ENCODE data around the gene PRDX6.
"Not testable (repeated sequence)": the region's sequence is repeated elsewhere in the genome, so short reads cannot be mapped to it uniquely, and the experiment has no call there.

PRDX6 gene

GRCh38 chr1:173479649-173480048, 2.5 kb downstream of the PRDX6 start:
- H3K4me1 ChIP-seq (ENCODE audit: control insufficient read depth, insufficient read depth, low read length, unreplicated experiment): peaks cover 27% of the 10 kb centered on the region
- peak overlapping the region; percentile 89 for H3K4me3 ChIP-seq (ENCODE audit: low read depth, low read length)
- H3K27ac ChIP-seq (ENCODE audit: low read depth, low read length): peak overlapping the region; percentile 91
- peaks cover 74% of the 10 kb centered on the region for H3K79me2 ChIP-seq (ENCODE audit: control insufficient read depth, insufficient read depth, low read length, unreplicated experiment)
- H2AFZ ChIP-seq (ENCODE audit: low read length, unreplicated experiment): no peak overlapping the region
- H3K36me3 ChIP-seq (ENCODE audit: insufficient read depth, low read length): peaks cover 44% of the 10 kb centered on the region
- H3K27me3 ChIP-seq (ENCODE audit: insufficient read depth, low read length): no peaks in the 10 kb centered on the region

GRCh38 chr1:173481195-173481772, 4.1 kb downstream of the PRDX6 start:
- H3K36me3 ChIP-seq (ENCODE audit: insufficient read depth, low read length): peaks cover 60% of the 10 kb centered on the region
- H3K27ac ChIP-seq (ENCODE audit: low read depth, low read length): no peak overlapping the region
- peaks cover 58% of the 10 kb centered on the region for H3K79me2 ChIP-seq (ENCODE audit: control insufficient read depth, insufficient read depth, low read length, unreplicated experiment)
- no peak overlapping the region for H3K4me3 ChIP-seq (ENCODE audit: low read depth, low read length)
- H3K27me3 ChIP-seq (ENCODE audit: insufficient read depth, low read length): no peaks in the 10 kb centered on the region
- peaks cover 20% of the 10 kb centered on the region for H3K4me1 ChIP-seq (ENCODE audit: control insufficient read depth, insufficient read depth, low read length, unreplicated experiment)
- no peak overlapping the region for H2AFZ ChIP-seq (ENCODE audit: low read length, unreplicated experiment)

DNA sequence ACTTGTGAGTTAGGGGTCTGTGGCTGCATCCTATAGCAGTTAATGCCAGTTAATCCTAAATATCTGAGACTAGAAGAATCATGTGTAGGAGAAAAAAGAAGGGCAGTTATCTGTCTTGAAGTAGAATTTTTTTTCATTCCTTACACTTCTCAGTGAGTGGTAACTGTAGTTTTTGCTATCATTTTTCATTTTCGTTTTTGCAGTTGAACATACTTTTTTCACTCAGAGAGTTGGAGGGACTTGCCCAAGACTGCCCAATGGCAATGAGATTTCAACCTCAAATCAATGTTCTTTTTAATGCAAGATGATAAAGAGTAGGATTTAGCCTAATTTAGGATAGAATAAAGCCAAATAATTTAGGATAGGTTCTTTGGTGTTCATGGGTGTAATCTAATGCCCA, 5.5 kb downstream of the PRDX6 start:
- Histone ChIP-seq H2AFZ (ENCODE audit: low read length, unreplicated experiment) (no peak overlapping the region), H3K4me3 (ENCODE audit: low read depth, low read length) (no peak overlapping the region), H3K27ac (ENCODE audit: low read depth, low read length) (no peak overlapping the region), H3K79me2 (ENCODE audit: control insufficient read depth, insufficient read depth, low read length, unreplicated experiment) (peaks cover 53% of the 10 kb centered on the region), H3K27me3 (ENCODE audit: insufficient read depth, low read length) (no peaks in the 10 kb centered on the region), H3K36me3 (ENCODE audit: insufficient read depth, low read length) (peaks cover 74% of the 10 kb centered on the region), H3K4me1 (ENCODE audit: control insufficient read depth, insufficient read depth, low read length, unreplicated experiment) (peaks cover 20% of the 10 kb centered on the region)

GRCh38 chr1:173484276-173484675, 7.1 kb downstream of the PRDX6 start:
- Histone ChIP-seq H3K27me3 (ENCODE audit: insufficient read depth, low read length) (no peaks in the 10 kb centered on the region), H2AFZ (ENCODE audit: low read length, unreplicated experiment) (no peak overlapping the region), H3K27ac (ENCODE audit: low read depth, low read length) (no peak overlapping the region), H3K4me1 (ENCODE audit: control insufficient read depth, insufficient read depth, low read length, unreplicated experiment) (peaks cover 13% of the 10 kb centered on the region), H3K4me3 (ENCODE audit: low read depth, low read length) (no peak overlapping the region), H3K36me3 (ENCODE audit: insufficient read depth, low read length) (peaks cover 83% of the 10 kb centered on the region), H3K79me2 (ENCODE audit: control insufficient read depth, insufficient read depth, low read length, unreplicated experiment) (peaks cover 37% of the 10 kb centered on the region)

- peaks cover 2% of the 10 kb centered on the region for H3K4me1 ChIP-seq (ENCODE audit: control insufficient read depth, insufficient read depth, low read length, unreplicated experiment)
- H2AFZ ChIP-seq (ENCODE audit: low read length, unreplicated experiment): no peak overlapping the region
- no peaks in the 10 kb centered on the region for H3K27me3 ChIP-seq (ENCODE audit: insufficient read depth, low read length)
- H3K79me2 ChIP-seq (ENCODE audit: control insufficient read depth, insufficient read depth, low read length, unreplicated experiment): peaks cover 26% of the 10 kb centered on the region
- peaks cover 75% of the 10 kb centered on the region for H3K36me3 ChIP-seq (ENCODE audit: insufficient read depth, low read length)
- H3K4me3 ChIP-seq (ENCODE audit: low read depth, low read length): no peak overlapping the region
- H3K27ac ChIP-seq (ENCODE audit: low read depth, low read length): no peak overlapping the region
Measured at GRCh38 chr1:173485401-173485800, 8.3 kb downstream of the PRDX6 start.

- peaks cover 7% of the 10 kb centered on the region for H3K79me2 ChIP-seq (ENCODE audit: control insufficient read depth, insufficient read depth, low read length, unreplicated experiment)
- no peaks in the 10 kb centered on the region for H3K4me1 ChIP-seq (ENCODE audit: control insufficient read depth, insufficient read depth, low read length, unreplicated experiment)
- no peak overlapping the region for H3K27ac ChIP-seq (ENCODE audit: low read depth, low read length)
- no peaks in the 10 kb centered on the region for H3K27me3 ChIP-seq (ENCODE audit: insufficient read depth, low read length)
- H3K4me3 ChIP-seq (ENCODE audit: low read depth, low read length): no peak overlapping the region
- peaks cover 50% of the 10 kb centered on the region for H3K36me3 ChIP-seq (ENCODE audit: insufficient read depth, low read length)
- H2AFZ ChIP-seq (ENCODE audit: low read length, unreplicated experiment): no peak overlapping the region
Measured at GRCh38 chr1:173488001-173488400, 10.9 kb downstream of the PRDX6 start.

DNA sequence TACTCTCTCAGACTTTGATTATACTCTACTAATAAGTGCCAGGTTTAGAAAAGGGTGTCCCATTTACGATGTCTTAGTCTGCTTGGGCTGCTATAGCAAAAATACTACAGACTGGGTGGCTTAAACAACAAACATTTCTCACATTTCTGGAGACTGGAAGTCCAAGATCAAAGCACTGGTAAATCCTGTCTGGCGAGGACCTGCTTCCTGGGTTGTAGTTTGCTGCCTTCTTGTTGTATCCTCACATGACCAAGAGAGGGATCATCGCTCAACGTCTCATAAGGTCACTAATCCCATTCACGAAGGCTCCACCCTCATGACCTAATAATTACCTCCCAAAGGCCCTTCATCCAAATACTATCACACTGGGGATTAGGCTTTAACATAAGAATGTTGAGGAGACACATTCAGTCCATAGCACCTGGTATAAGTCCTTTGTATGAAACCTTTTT, 12.0 kb downstream of the PRDX6 start:
- H3K4me3 ChIP-seq (ENCODE audit: low read depth, low read length): no peak overlapping the region
- no peak overlapping the region for H3K27ac ChIP-seq (ENCODE audit: low read depth, low read length)
- no peaks in the 10 kb centered on the region for H3K27me3 ChIP-seq (ENCODE audit: insufficient read depth, low read length)
- H2AFZ ChIP-seq (ENCODE audit: low read length, unreplicated experiment): no peak overlapping the region
- H3K4me1 ChIP-seq (ENCODE audit: control insufficient read depth, insufficient read depth, low read length, unreplicated experiment): no peaks in the 10 kb centered on the region
- H3K36me3 ChIP-seq (ENCODE audit: insufficient read depth, low read length): peaks cover 44% of the 10 kb centered on the region
- H3K79me2 ChIP-seq (ENCODE audit: control insufficient read depth, insufficient read depth, low read length, unreplicated experiment): no peaks in the 10 kb centered on the region

GRCh38 chr1:173489929-173490328, 12.8 kb downstream of the PRDX6 start:
- H3K36me3 ChIP-seq (ENCODE audit: insufficient read depth, low read length): peaks cover 36% of the 10 kb centered on the region
- no peak overlapping the region for H3K27ac ChIP-seq (ENCODE audit: low read depth, low read length)
- H3K79me2 ChIP-seq (ENCODE audit: control insufficient read depth, insufficient read depth, low read length, unreplicated experiment): no peaks in the 10 kb centered on the region
- H3K4me1 ChIP-seq (ENCODE audit: control insufficient read depth, insufficient read depth, low read length, unreplicated experiment): no peaks in the 10 kb centered on the region
- no peaks in the 10 kb centered on the region for H3K27me3 ChIP-seq (ENCODE audit: insufficient read depth, low read length)
- H2AFZ ChIP-seq (ENCODE audit: low read length, unreplicated experiment): no peak overlapping the region
- H3K4me3 ChIP-seq (ENCODE audit: low read depth, low read length): no peak overlapping the region

DNA sequence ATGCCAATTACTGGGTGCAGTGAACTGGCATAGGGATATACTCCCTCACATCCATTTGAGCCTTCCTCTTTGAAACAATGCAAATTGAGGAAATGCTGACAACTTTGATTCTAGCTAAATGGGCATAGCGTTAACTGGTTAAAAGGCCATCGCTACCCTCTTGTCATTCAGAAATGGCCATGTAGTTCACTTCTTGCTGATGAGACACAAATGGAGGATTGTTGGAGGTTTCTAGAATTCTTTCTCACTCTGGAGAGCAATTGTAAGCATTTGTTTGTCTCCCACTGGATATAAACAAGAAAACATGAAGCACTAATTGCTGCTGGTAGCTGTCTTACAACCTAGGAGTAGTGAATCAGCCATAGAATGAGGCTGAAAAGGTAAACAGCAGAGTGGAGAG, 14.4 kb downstream of the PRDX6 start:
- no peak overlapping the region for H3K27ac ChIP-seq (ENCODE audit: low read depth, low read length)
- peaks cover 21% of the 10 kb centered on the region for H3K36me3 ChIP-seq (ENCODE audit: insufficient read depth, low read length)
- H2AFZ ChIP-seq (ENCODE audit: low read length, unreplicated experiment): no peak overlapping the region
- no peaks in the 10 kb centered on the region for H3K27me3 ChIP-seq (ENCODE audit: insufficient read depth, low read length)
- no peak overlapping the region for H3K4me3 ChIP-seq (ENCODE audit: low read depth, low read length)
- H3K4me1 ChIP-seq (ENCODE audit: control insufficient read depth, insufficient read depth, low read length, unreplicated experiment): no peaks in the 10 kb centered on the region
- no peaks in the 10 kb centered on the region for H3K79me2 ChIP-seq (ENCODE audit: control insufficient read depth, insufficient read depth, low read length, unreplicated experiment)

DNA sequence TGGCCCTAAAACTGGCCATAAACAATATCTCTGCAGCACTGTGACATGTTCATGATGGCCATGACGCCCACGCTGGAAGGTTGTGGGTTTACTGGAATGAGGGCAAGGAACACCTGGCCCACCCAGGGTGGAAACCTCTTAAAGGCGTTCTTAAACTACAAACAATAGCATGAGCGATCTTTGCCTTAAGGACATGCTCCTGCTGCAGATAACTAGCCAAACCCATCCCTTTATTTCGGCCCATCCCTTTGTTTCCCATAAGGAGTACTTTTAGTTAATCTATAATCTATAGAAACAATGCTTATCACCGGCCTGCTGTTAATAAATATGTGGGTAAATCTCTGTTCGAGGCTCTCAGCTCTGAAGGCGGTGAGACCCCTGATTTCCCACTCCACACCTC, 16.0 kb downstream of the PRDX6 start:
- not testable (repeated sequence) for H3K36me3 ChIP-seq (ENCODE audit: insufficient read depth, low read length); H3K4me3 ChIP-seq (ENCODE audit: low read depth, low read length); H2AFZ ChIP-seq (ENCODE audit: low read length, unreplicated experiment); H3K79me2 ChIP-seq (ENCODE audit: control insufficient read depth, insufficient read depth, low read length, unreplicated experiment); H3K27me3 ChIP-seq (ENCODE audit: insufficient read depth, low read length); H3K27ac ChIP-seq (ENCODE audit: low read depth, low read length); H3K4me1 ChIP-seq (ENCODE audit: control insufficient read depth, insufficient read depth, low read length, unreplicated experiment)

DNA sequence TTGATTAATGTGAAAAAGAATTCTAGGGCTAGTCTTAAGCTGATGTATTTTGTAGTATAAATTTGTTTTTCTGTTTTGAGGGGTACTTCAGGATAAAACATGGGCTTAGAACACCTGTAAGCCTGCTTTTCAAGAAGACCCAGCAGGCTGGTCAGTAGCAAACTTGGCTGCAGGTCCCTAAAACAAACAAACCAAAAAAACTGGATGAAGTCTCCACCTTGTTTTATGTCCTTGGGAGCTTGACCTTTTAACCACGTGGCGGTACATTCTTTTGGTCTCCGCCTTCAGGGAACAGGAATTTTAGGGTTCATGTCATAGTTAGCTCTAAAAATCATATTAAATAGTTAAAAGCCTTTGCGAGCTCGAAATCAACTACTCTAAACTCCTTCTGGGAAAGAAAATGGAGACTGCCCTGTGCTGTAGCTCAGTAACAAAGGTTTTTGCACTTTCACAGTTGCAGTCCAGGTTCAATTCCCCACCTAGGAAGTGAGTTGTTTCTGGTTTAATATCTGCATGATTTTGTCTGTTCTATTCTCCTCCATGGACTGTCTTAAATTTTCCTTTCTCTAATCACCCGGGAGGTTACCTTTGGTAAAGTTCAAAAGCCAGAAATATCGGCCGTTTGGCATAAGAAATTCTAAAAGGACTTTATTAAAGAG, 18.6 kb downstream of the PRDX6 start:
- Histone ChIP-seq H3K27ac (ENCODE audit: low read depth, low read length) (no peak overlapping the region), H2AFZ (ENCODE audit: low read length, unreplicated experiment) (no peak overlapping the region), H3K79me2 (ENCODE audit: control insufficient read depth, insufficient read depth, low read length, unreplicated experiment) (no peaks in the 10 kb centered on the region), H3K27me3 (ENCODE audit: insufficient read depth, low read length) (no peaks in the 10 kb centered on the region), H3K36me3 (ENCODE audit: insufficient read depth, low read length) (no peaks in the 10 kb centered on the region), H3K4me1 (ENCODE audit: control insufficient read depth, insufficient read depth, low read length, unreplicated experiment) (no peaks in the 10 kb centered on the region), H3K4me3 (ENCODE audit: low read depth, low read length) (no peak overlapping the region)
